ENCODE measurements around the gene STX18.

Gene STX18

GRCh38 chr4:4398430-4398829, 143.4 kb downstream of the STX18 start:
- Histone ChIP-seq H3K4me3 (ENCODE audit: low read depth, low read length) (no peak overlapping the region), H3K27me3 (replicated peaks) (peaks cover 21% of the 10 kb centered on the region), H3K36me3 (replicated peaks) (no peaks in the 10 kb centered on the region), H3K27ac (no peak overlapping the region)
- TF ChIP-seq CTCF (IDR thresholded peaks at IDR 0.05; ENCODE audit: low read depth, low read length, missing control alignments), result no peak
- DNase-seq, result no peak
- in situ Hi-C loops (cut with HindIII; ENCODE audit: low pct_ligation_motif_present, low sequenced_read_pairs), result no loop called here

- H3K4me3 ChIP-seq (ENCODE audit: low read depth, low read length), result no peak overlapping the region
- H3K36me3 ChIP-seq (replicated peaks), result no peaks in the 10 kb centered on the region
- no peak for DNase-seq
- no peak for TF ChIP-seq CTCF (IDR thresholded peaks at IDR 0.05; ENCODE audit: low read depth, low read length, missing control alignments)
- peaks cover 21% of the 10 kb centered on the region for H3K27me3 ChIP-seq (replicated peaks)
- in situ Hi-C loops (cut with HindIII; ENCODE audit: low pct_ligation_motif_present, low sequenced_read_pairs), result no loop called here
- no peak overlapping the region for H3K27ac ChIP-seq
Measured at GRCh38 chr4:4397441-4397819, 144.4 kb downstream of the STX18 start.

- no peak for DNase-seq
- in situ Hi-C loops (cut with HindIII; ENCODE audit: low pct_ligation_motif_present, low sequenced_read_pairs), result no loop called here
- H3K36me3 ChIP-seq (replicated peaks), result no peaks in the 10 kb centered on the region
Measured at GRCh38 chr4:4396628-4397440, 145.0 kb downstream of the STX18 start.

GRCh38 chr4:4395849-4396627, 145.8 kb downstream of the STX18 start:
- Histone ChIP-seq H3K27me3 (replicated peaks) (peaks cover 21% of the 10 kb centered on the region), H3K36me3 (replicated peaks) (no peaks in the 10 kb centered on the region), H3K4me3 (ENCODE audit: low read depth, low read length) (no peak overlapping the region), H3K27ac (no peak overlapping the region)
- in situ Hi-C loops (cut with HindIII; ENCODE audit: low pct_ligation_motif_present, low sequenced_read_pairs), result no loop called here
- no peak for TF ChIP-seq CTCF (IDR thresholded peaks at IDR 0.05; ENCODE audit: low read depth, low read length, missing control alignments)
- peak; percentile 45 for DNase-seq

More at GRCh38 chr4:4396628-4397440, 145.0 kb downstream of the STX18 start:
- H3K27ac ChIP-seq, result no peak overlapping the region
- TF ChIP-seq CTCF (IDR thresholded peaks at IDR 0.05; ENCODE audit: low read depth, low read length, missing control alignments), result no peak
- H3K4me3 ChIP-seq (ENCODE audit: low read depth, low read length), result no peak overlapping the region
- H3K27me3 ChIP-seq (replicated peaks), result peaks cover 21% of the 10 kb centered on the region

- peaks cover 22% of the 10 kb centered on the region for H3K27me3 ChIP-seq (replicated peaks)
- no peak overlapping the region for H3K27ac ChIP-seq
- TF ChIP-seq CTCF (IDR thresholded peaks at IDR 0.05; ENCODE audit: low read depth, low read length, missing control alignments), result no peak
- DNase-seq, result no peak
- H3K4me3 ChIP-seq (ENCODE audit: low read depth, low read length), result no peak overlapping the region
- in situ Hi-C loops (cut with HindIII; ENCODE audit: low pct_ligation_motif_present, low sequenced_read_pairs), result no loop called here
- H3K36me3 ChIP-seq (replicated peaks), result no peaks in the 10 kb centered on the region
Measured at GRCh38 chr4:4395371-4395770, 146.5 kb downstream of the STX18 start.

Data from brain microvascular endothelial cell (primary cell).